ENCODE data around the gene CCDC63. TPM values are rescaled to one million over a fixed set of nuclear protein-coding genes. Genes with fewer than 3 reads are reported as not detected.

The CCDC63 gene
- total and polyA plus RNA-seq, 9 of the 15 experiments (the other 6 are each of a cell fraction or from before 2014, with no cell fraction given): not detected

GRCh38 chr12:110896559-110896958, 49.8 kb downstream of the CCDC63 start (continued):
- TF ChIP-seq VEZF1 (CRISPR knock-in tag; IDR thresholded peaks at IDR 0.05) (no peak), XRCC3 (IDR thresholded peaks at IDR 0.05) (no peak), ZNF324 (CRISPR knock-in tag; IDR thresholded peaks at IDR 0.05) (no peak), STAT5A (IDR thresholded peaks at IDR 0.05; ENCODE audit: borderline replicate concordance, low read length) (no peak), PHB (CRISPR knock-in tag; IDR thresholded peaks at IDR 0.05) (no peak), NCOA4 (IDR thresholded peaks at IDR 0.05; ENCODE audit: partially characterized antibody) (no peak), TAF9B (IDR thresholded peaks at IDR 0.05; ENCODE audit: partially characterized antibody) (no peak), MAFF (IDR thresholded peaks at IDR 0.05; ENCODE audit: low read length) (no peak), CCAR2 (IDR thresholded peaks at IDR 0.05; ENCODE audit: low read depth, low read length) (no peak), ZNF717 (CRISPR knock-in tag; IDR thresholded peaks at IDR 0.05) (no peak), MLX (CRISPR knock-in tag; conservative IDR thresholded peaks at IDR 0.05) (no peak)

GRCh38 chr12:110901401-110901800, 54.6 kb downstream of the CCDC63 start:
- H2AFZ ChIP-seq (ENCODE audit: low read depth, low read length): no peak overlapping the region
- WGBS (ENCODE audit: insufficient coverage, low coverage, missing lambda C conversion rate): 0% methylated on average over 4 of the region's 4 CpGs
- H3K27me3 ChIP-seq (ENCODE audit: control insufficient read depth in 2 of 2, insufficient read depth in 2 of 2, low read length in 2 of 2): peaks cover 0 to 7% of the 10 kb centered on the region in 2 experiments; a peak in 2 of 5 replicates
- in situ Hi-C loops (cut with MboI) (no loop called here), intact Hi-C loops (cut with micrococcal nuclease) (no loop called here)
- POLR2A ChIA-PET: no interaction called here
- no peak overlapping the region for H3K4me2 ChIP-seq (ENCODE audit: insufficient read depth, low read length)
- no peak overlapping the region for H3K4me3 ChIP-seq
- no peak for DNase-seq (ENCODE audit: extremely low read depth in 1 of 4, low spot score in 3 of 4)
- H3K4me1 ChIP-seq (replicated peaks in 1 of 2; ENCODE audit: control insufficient read depth in 2 of 2, insufficient read depth in 2 of 2, low read length in 2 of 2): no peaks in the 10 kb centered on the region
- no TSS peak for BruUV-seq (replicated peaks)
- no peak for FAIRE-seq
- no peaks in the 10 kb centered on the region for H4K20me1 ChIP-seq (replicated peaks; ENCODE audit: control insufficient read depth, insufficient read depth, low read length)
- no peak overlapping the region for H3K27ac ChIP-seq (ENCODE audit: extremely low read depth, low read depth, low read length)
- H3K79me2 ChIP-seq (ENCODE audit: control insufficient read depth, insufficient read depth, low read length): no peaks in the 10 kb centered on the region
- no peak for TF ChIP-seq VEZF1 (CRISPR knock-in tag; IDR thresholded peaks at IDR 0.05)
- no peak for TF ChIP-seq MITF (IDR thresholded peaks at IDR 0.05)
- TF ChIP-seq ZNF124 (CRISPR knock-in tag; IDR thresholded peaks at IDR 0.05): no peak
- TF ChIP-seq POLR2G (IDR thresholded peaks at IDR 0.05; ENCODE audit: low read depth, low read length): no peak
- H3K36me3 ChIP-seq (ENCODE audit: control insufficient read depth, insufficient read depth, low read length): no peaks in the 10 kb centered on the region
- no peaks in the 10 kb centered on the region for H3K9me1 ChIP-seq (ENCODE audit: control insufficient read depth, insufficient read depth, low read length)
- H3K9me3 ChIP-seq (replicated peaks; ENCODE audit: control insufficient read depth, insufficient read depth, low read depth, low read length): no peaks in the 10 kb centered on the region
- no peak for ATAC-seq
- no peak overlapping the region for H3K9ac ChIP-seq (ENCODE audit: insufficient read depth in 1 of 2, low read depth in 2 of 2, low read length in 2 of 2)
- CTCF ChIA-PET (ENCODE audit: low intra/inter-chr PET ratio): interaction anchor here (0.6 kb wide), 1 partner anchor 762 kb away, joined by 3 read pairs; no protein-coding TSS in a partner anchor

Data from K562 (cell line).